Measurements from ENCODE around the gene CDH13. TPM values are rescaled to one million over a fixed set of nuclear protein-coding genes. Genes with fewer than 3 reads are reported as not detected.

CDH13 gene
- total RNA-seq, 2 experiments from 2014 or later = not detected

- DNase-seq (no peak), ATAC-seq (no peak)
- POLR2A ChIA-PET = no interaction called here
- no peaks in the 10 kb centered on the region for H3K36me3 Mint-ChIP-seq (ENCODE audit: low read depth)
- no peak overlapping the region for H3K4me3 Mint-ChIP-seq
- no peak overlapping the region for H3K27ac Mint-ChIP-seq
- CTCF ChIA-PET = interaction anchor here (1.4 kb wide), 1 partner anchor 13 kb away, joined by 3 read pairs; no protein-coding TSS in a partner anchor
- H3K27me3 Mint-ChIP-seq = peaks cover 10% of the 10 kb centered on the region
- H3K9me3 Mint-ChIP-seq (ENCODE audit: low read depth) = no peaks in the 10 kb centered on the region
- intact Hi-C loops (cut with DNase I, micrococcal nuclease) = no loop called here
- H3K4me1 Mint-ChIP-seq = peaks cover 8% of the 10 kb centered on the region
Measured at GRCh38 chr16:82699711-82700495, 73.1 kb downstream of the CDH13 start.

GRCh38 chr16:82700541-82701235, 73.9 kb downstream of the CDH13 start:
- Mint-ChIP-seq H3K27me3 (peaks cover 10% of the 10 kb centered on the region), H3K27ac (no peak overlapping the region), H3K4me1 (peaks cover 8% of the 10 kb centered on the region), H3K36me3 (ENCODE audit: low read depth) (no peaks in the 10 kb centered on the region), H3K9me3 (ENCODE audit: low read depth) (no peaks in the 10 kb centered on the region), H3K4me3 (no peak overlapping the region)
- ATAC-seq = peak; percentile 36
- no peak for DNase-seq
- CTCF ChIA-PET = interaction anchor here (1.4 kb wide), 1 partner anchor 12 kb away, joined by 3 read pairs; no protein-coding TSS in a partner anchor
- intact Hi-C loops (cut with DNase I, micrococcal nuclease) = no loop called here
- POLR2A ChIA-PET = no interaction called here

GRCh38 chr16:82701442-82701955, 74.7 kb downstream of the CDH13 start:
- H3K36me3 Mint-ChIP-seq (ENCODE audit: low read depth) = no peaks in the 10 kb centered on the region
- no peak overlapping the region for H3K27ac Mint-ChIP-seq
- DNase-seq (no peak), ATAC-seq (no peak)
- H3K4me1 Mint-ChIP-seq = peaks cover 8% of the 10 kb centered on the region
- no peak overlapping the region for H3K4me3 Mint-ChIP-seq
- intact Hi-C loops (cut with DNase I, micrococcal nuclease) = no loop called here
- POLR2A ChIA-PET = no interaction called here
- H3K9me3 Mint-ChIP-seq (ENCODE audit: low read depth) = no peaks in the 10 kb centered on the region
- peaks cover 14% of the 10 kb centered on the region for H3K27me3 Mint-ChIP-seq
- CTCF ChIA-PET = no interaction called here

DNA sequence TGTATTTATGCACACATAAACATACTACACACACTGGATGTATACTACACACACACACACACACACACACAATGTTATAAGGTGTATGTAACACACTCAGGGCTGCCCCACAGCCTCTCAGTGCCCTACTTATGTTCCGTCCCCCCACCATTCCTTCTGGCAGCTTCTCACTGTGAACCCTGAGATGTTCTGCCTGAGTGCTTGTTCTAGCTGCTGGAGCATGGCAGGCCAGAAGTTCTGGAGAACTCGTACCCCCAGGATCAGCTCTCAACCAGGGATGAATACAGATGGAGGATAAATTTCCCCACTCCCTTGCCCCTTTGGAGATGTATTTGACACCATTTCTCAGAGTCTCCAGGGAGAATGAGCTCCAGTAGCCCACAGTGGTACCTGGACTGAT, 76.4 kb downstream of the CDH13 start:
- Mint-ChIP-seq H3K36me3 (ENCODE audit: low read depth) (no peaks in the 10 kb centered on the region), H3K27me3 (peaks cover 14% of the 10 kb centered on the region), H3K4me1 (peaks cover 8% of the 10 kb centered on the region), H3K9me3 (ENCODE audit: low read depth) (no peaks in the 10 kb centered on the region), H3K4me3 (no peak overlapping the region), H3K27ac (no peak overlapping the region)
- ATAC-seq (no peak), DNase-seq (no peak)
- CTCF ChIA-PET = interaction anchor here (0.7 kb wide), 1 partner anchor 47 kb away, joined by 3 read pairs; no protein-coding TSS in a partner anchor
- intact Hi-C loops (cut with DNase I, micrococcal nuclease) = no loop called here
- POLR2A ChIA-PET = no interaction called here

DNA sequence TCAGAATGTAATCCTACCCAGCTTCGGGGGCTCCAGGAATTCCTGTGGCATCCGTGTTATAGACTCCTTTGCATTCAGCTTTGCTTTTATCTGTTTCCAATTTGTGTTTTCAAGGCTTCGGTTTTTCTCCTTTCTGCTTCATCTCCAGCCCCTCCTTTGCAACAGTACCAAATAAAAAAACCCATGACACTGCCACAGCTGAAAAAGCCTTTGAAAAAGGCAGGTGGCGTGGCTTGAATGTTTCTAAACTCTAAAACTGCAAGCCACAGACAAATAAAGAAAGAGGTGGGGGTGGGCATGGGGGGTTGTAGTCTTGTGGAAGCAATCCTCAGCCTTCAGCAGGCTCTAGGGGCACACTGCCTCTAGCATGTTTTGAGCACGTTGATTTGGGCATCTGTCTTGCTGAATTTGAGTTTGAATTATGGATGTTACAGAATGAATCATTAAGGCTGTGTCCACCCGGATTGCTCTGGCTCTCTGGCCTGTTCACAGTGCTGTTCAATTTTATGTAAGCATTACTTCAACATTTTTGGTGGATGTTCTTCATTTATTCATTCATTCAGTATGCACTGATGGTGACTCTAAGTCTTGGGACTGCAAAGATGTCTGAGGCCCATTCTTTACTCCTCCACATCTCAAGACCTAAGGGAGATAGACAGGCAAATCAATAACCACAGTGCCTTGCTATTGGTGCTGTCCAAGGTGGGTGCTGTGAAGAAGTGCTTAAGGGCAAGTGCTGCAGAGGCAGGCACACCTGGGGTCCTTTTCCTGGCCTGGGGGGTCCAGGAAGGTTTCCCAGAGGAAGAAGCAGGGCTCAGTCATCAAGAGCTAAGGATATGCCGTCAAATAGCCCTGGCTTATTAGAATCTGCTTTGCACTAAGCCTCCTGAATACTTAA, 77.4 kb downstream of the CDH13 start:
- ATAC-seq (no peak), DNase-seq (no peak)
- peaks cover 8% of the 10 kb centered on the region for H3K4me1 Mint-ChIP-seq
- no peak overlapping the region for H3K4me3 Mint-ChIP-seq
- no peaks in the 10 kb centered on the region for H3K36me3 Mint-ChIP-seq (ENCODE audit: low read depth)
- POLR2A ChIA-PET = no interaction called here
- intact Hi-C loops (cut with DNase I, micrococcal nuclease) = no loop called here
- no peaks in the 10 kb centered on the region for H3K9me3 Mint-ChIP-seq (ENCODE audit: low read depth)
- H3K27ac Mint-ChIP-seq = no peak overlapping the region
- CTCF ChIA-PET = interaction anchor here (0.7 kb wide), 1 partner anchor 48 kb away, joined by 3 read pairs; no protein-coding TSS in a partner anchor
- peaks cover 13% of the 10 kb centered on the region for H3K27me3 Mint-ChIP-seq

- no peaks in the 10 kb centered on the region for H3K36me3 Mint-ChIP-seq (ENCODE audit: low read depth)
- H3K4me1 Mint-ChIP-seq = no peaks in the 10 kb centered on the region
- CTCF ChIA-PET = interaction anchor here (0.6 to 1.4 kb wide), 2 partner anchors 69 to 103 kb away, joined by 3 to 6 read pairs; no protein-coding TSS in a partner anchor
- no peak for ATAC-seq
- DNase-seq = no peak
- peaks cover 6% of the 10 kb centered on the region for H3K27me3 Mint-ChIP-seq
- POLR2A ChIA-PET = no interaction called here
- intact Hi-C loops (cut with DNase I, micrococcal nuclease) = no loop called here
- no peak overlapping the region for H3K27ac Mint-ChIP-seq
- H3K4me3 Mint-ChIP-seq = no peak overlapping the region
- no peaks in the 10 kb centered on the region for H3K9me3 Mint-ChIP-seq (ENCODE audit: low read depth)
Measured at GRCh38 chr16:82709987-82710386, 83.2 kb downstream of the CDH13 start.

DNA sequence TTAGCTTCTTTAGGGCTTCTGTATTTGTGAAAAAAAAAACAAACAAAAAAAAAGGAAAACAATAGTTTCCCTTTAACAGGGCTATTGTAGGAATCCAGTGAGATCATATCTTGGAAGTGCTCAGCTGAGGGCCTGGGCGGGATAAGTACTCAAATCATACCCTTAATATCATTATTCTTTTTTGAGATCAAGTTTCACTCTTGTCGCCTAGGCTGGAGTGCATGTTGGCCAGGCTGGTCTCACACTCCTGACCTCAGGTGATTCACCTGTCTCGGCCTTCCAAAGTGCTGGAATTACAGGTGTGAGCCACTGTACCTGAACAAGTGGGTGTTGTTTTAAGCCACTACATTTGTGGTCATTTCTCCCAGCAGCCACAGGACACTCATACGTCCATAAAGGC, 87.0 kb downstream of the CDH13 start:
- ChIA-PET CTCF (no interaction called here), POLR2A (no interaction called here)
- Mint-ChIP-seq H3K4me1 (no peaks in the 10 kb centered on the region), H3K9me3 (ENCODE audit: low read depth) (no peaks in the 10 kb centered on the region), H3K27me3 (peaks cover 2% of the 10 kb centered on the region), H3K36me3 (ENCODE audit: low read depth) (no peaks in the 10 kb centered on the region), H3K4me3 (no peak overlapping the region), H3K27ac (no peak overlapping the region)
- intact Hi-C loops (cut with DNase I, micrococcal nuclease) = no loop called here
- no peak for ATAC-seq
- DNase-seq = no peak

DNA sequence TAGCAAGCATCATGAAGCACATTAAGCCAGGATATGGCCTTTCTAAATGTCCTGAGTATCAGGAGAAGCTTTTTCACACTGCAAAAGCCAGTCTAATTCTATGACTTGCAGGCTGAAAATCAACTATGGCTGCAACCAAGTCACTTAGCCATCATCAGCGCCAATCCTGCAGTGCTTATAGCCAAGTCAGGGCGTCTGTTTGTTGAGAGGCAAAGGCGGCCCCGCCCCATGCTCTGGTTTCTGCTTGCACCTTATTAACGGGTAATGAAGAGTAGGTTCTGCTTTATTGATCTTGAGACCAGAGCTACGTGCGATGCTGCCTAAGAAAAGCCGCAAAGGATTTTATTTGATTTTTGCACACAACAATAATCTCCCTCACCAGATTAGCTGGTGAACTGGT, 88.4 kb downstream of the CDH13 start:
- Mint-ChIP-seq H3K36me3 (ENCODE audit: low read depth) (no peaks in the 10 kb centered on the region), H3K9me3 (ENCODE audit: low read depth) (no peaks in the 10 kb centered on the region), H3K27ac (no peak overlapping the region), H3K4me3 (no peak overlapping the region), H3K4me1 (no peaks in the 10 kb centered on the region), H3K27me3 (peaks cover 2% of the 10 kb centered on the region)
- ChIA-PET CTCF (no interaction called here), POLR2A (no interaction called here)
- no peak for ATAC-seq
- intact Hi-C loops (cut with DNase I, micrococcal nuclease) = no loop called here
- no peak for DNase-seq

DNA sequence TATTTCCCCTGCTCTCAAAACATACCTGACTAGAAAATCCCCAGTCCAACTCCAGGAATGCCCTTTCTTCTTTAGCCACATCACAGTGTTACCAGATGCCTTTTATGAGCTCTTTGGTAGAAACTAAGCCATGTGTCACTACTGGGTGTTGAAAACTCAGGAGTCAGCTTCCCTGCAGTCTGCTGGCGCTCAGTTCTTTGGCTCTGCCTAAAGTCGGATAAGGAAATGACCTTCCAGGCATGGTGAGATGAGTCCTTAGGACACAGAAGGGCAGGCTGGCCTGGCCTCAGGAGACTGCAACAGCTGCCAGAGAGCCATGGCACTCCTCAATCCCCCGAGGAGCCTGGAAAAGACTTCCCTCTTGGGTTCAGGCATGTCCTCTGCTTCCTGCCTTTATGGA, 89.1 kb downstream of the CDH13 start:
- intact Hi-C loops (cut with DNase I, micrococcal nuclease) = no loop called here
- peaks cover 2% of the 10 kb centered on the region for H3K27me3 Mint-ChIP-seq
- DNase-seq (no peak), ATAC-seq (no peak)
- no peaks in the 10 kb centered on the region for H3K36me3 Mint-ChIP-seq (ENCODE audit: low read depth)
- H3K4me1 Mint-ChIP-seq = no peaks in the 10 kb centered on the region
- no peak overlapping the region for H3K4me3 Mint-ChIP-seq
- H3K9me3 Mint-ChIP-seq (ENCODE audit: low read depth) = no peaks in the 10 kb centered on the region
- ChIA-PET CTCF (no interaction called here), POLR2A (interaction anchor here (0.7 kb wide), 1 partner anchor 329 kb away, joined by 3 read pairs; no protein-coding TSS in a partner anchor)
- no peak overlapping the region for H3K27ac Mint-ChIP-seq

- Mint-ChIP-seq H3K36me3 (ENCODE audit: low read depth) (no peaks in the 10 kb centered on the region), H3K27me3 (peaks cover 2% of the 10 kb centered on the region), H3K9me3 (ENCODE audit: low read depth) (no peaks in the 10 kb centered on the region), H3K27ac (no peak overlapping the region), H3K4me1 (no peaks in the 10 kb centered on the region), H3K4me3 (no peak overlapping the region)
- intact Hi-C loops (cut with DNase I, micrococcal nuclease) = no loop called here
- POLR2A ChIA-PET = interaction anchor here (0.7 kb wide), 1 partner anchor 329 kb away, joined by 3 read pairs; no protein-coding TSS in a partner anchor
- ATAC-seq (no peak), DNase-seq (no peak)
- CTCF ChIA-PET = no interaction called here
Measured at GRCh38 chr16:82716361-82716855, 89.6 kb downstream of the CDH13 start.

- intact Hi-C loops (cut with DNase I, micrococcal nuclease) = no loop called here
- Mint-ChIP-seq H3K4me3 (no peak overlapping the region), H3K27me3 (no peaks in the 10 kb centered on the region), H3K36me3 (ENCODE audit: low read depth) (no peaks in the 10 kb centered on the region), H3K4me1 (no peaks in the 10 kb centered on the region), H3K27ac (no peak overlapping the region), H3K9me3 (ENCODE audit: low read depth) (no peaks in the 10 kb centered on the region)
- no peak for ATAC-seq
- ChIA-PET CTCF (no interaction called here), POLR2A (no interaction called here)
- DNase-seq = no peak
Measured at GRCh38 chr16:82720414-82720813, 93.6 kb downstream of the CDH13 start.
